HG03064 (cell line): Measurements from ENCODE around the gene SCAMP2.

Experiments
- ATAC-seq: cut with Tn5 transposase; IDR thresholded peaks from one replicate; pipeline ENCODE4 v1.9.1; 2021; ENCODE audit warnings: low read depth; ENCODE audit not compliant: unreplicated experiment

The SCAMP2 gene

GRCh38 chr15:74821790-74822158 lies 51.4 kb downstream of the SCAMP2 start:
- ATAC-seq, result no peak

GRCh38 chr15:74821091-74821789 lies 51.9 kb downstream of the SCAMP2 start:
- ATAC-seq, result peak; percentile 69

GRCh38 chr15:74820056-74820455 lies 53.1 kb downstream of the SCAMP2 start:
- no peak for ATAC-seq

GRCh38 chr15:74817370-74817737 lies 55.8 kb downstream of the SCAMP2 start:
- ATAC-seq, result no peak

GRCh38 chr15:74816624-74817369 lies 56.4 kb downstream of the SCAMP2 start:
- ATAC-seq, result no peak

GRCh38 chr15:74815961-74816360 lies 57.2 kb downstream of the SCAMP2 start:
- ATAC-seq, result no peak

- ATAC-seq, result no peak
Measured at GRCh38 chr15:74815121-74815934, 57.8 kb downstream of the SCAMP2 start.

GRCh38 chr15:74812533-74812932 lies 60.6 kb downstream of the SCAMP2 start, which contains the start of gene LMAN1L:
TSS of gene LMAN1L (plus strand) at chr15:74812835. CDS start at chr15:74812855, 20 bp downstream.
- no peak for ATAC-seq

- no peak for ATAC-seq
Measured at GRCh38 chr15:74809956-74810355, 63.2 kb downstream of the SCAMP2 start.

GRCh38 chr15:74809242-74809641 lies 63.9 kb downstream of the SCAMP2 start:
- no peak for ATAC-seq

GRCh38 chr15:74808840-74809229 lies 64.3 kb downstream of the SCAMP2 start:
- no peak for ATAC-seq

- no peak for ATAC-seq
Measured at GRCh38 chr15:74808078-74808839, 64.9 kb downstream of the SCAMP2 start.

GRCh38 chr15:74807282-74807681 lies 65.9 kb downstream of the SCAMP2 start:
- no peak for ATAC-seq

GRCh38 chr15:74804935-74805334 lies 68.2 kb downstream of the SCAMP2 start:
- ATAC-seq, result no peak

GRCh38 chr15:74802862-74803447 lies 70.2 kb downstream of the SCAMP2 start:
- ATAC-seq, result no peak

- no peak for ATAC-seq
Measured at GRCh38 chr15:74802290-74802689, 70.9 kb downstream of the SCAMP2 start.

- ATAC-seq, result no peak
Measured at GRCh38 chr15:74801311-74801997, 71.7 kb downstream of the SCAMP2 start.

GRCh38 chr15:74800559-74801094 lies 72.5 kb downstream of the SCAMP2 start:
- no peak for ATAC-seq

GRCh38 chr15:74799856-74800558 lies 73.2 kb downstream of the SCAMP2 start:
- ATAC-seq, result peak; percentile 70
